ENCODE results near the gene PRR15L. TPM values are rescaled to one million over a fixed set of nuclear protein-coding genes. Genes with fewer than 3 reads are reported as not detected.

Gene PRR15L
- total and polyA plus RNA-seq, 2 of the 4 experiments (the other 2 are of a cell fraction), result not detected

- peak overlapping the region; percentile 90 for H2BK20ac ChIP-seq (ENCODE audit: low read depth, low read length)
- peak overlapping the region; percentile 65 for H2BK5ac ChIP-seq (ENCODE audit: low read depth, low read length, poor library complexity, severe bottlenecking)
- H3K4ac ChIP-seq (ENCODE audit: low read depth, low read length), result peak overlapping the region; percentile 96
- H3K14ac ChIP-seq (replicated peaks; ENCODE audit: low read depth, low read length), result peak overlapping the region; percentile 98
- H2BK120ac ChIP-seq (ENCODE audit: low read depth, low read length), result peak overlapping the region; percentile 88
- peaks cover 2% of the 10 kb centered on the region; the same call in 1 of the 2 replicates for H4K20me1 ChIP-seq (ENCODE audit: insufficient read depth, low read length)
- in situ Hi-C loops (cut with MboI; ENCODE audit: low sequenced_read_pairs) (no loop called here), intact Hi-C loops (cut with micrococcal nuclease) (loop anchor here (1.0 to 5.0 kb wide), 3 partner anchors 21 to 107 kb away; partner anchors contain the start of gene SCRN2), dilution Hi-C loops (cut with HindIII; ENCODE audit: low sequenced_read_pairs, unreplicated experiment) (no loop called here)
- H2BK15ac ChIP-seq (ENCODE audit: low read depth, low read length), result peak overlapping the region; percentile 43; the same call in 1 of the 3 replicates
- ChIA-PET CTCF (interaction anchor here (0.5 to 3.3 kb wide), 10 partner anchors 18 to 664 kb away, joined by 3 to 23 read pairs (median 4); partner anchors contain the start of genes CDK5RAP3 and SP2), POLR2A (ENCODE audit: unreplicated experiment) (no interaction called here)
- H3K27ac ChIP-seq (ENCODE audit: insufficient read depth, low read length), result peak overlapping the region; percentile 64
- peak; percentile 82 for DNase-seq
- peak overlapping the region; percentile 71; the same call in 1 of the 2 replicates for H2AK5ac ChIP-seq (ENCODE audit: low read depth, low read length)
- H3K23ac ChIP-seq (ENCODE audit: low read depth, low read length), result peak overlapping the region; percentile 93
- TF ChIP-seq POLR2A (IDR thresholded peaks at IDR 0.05; ENCODE audit: low read depth, low read length), result peak; percentile 36; the same call in 1 of the 2 replicates
- 0 out of 2 replicates have a peak, but pooled peaks have one; percentile 28 for TF ChIP-seq CEBPB (IDR thresholded peaks at IDR 0.05; ENCODE audit: low read depth, low read length)
- peak; percentile 86 for TF ChIP-seq RAD21 (IDR thresholded peaks at IDR 0.05; ENCODE audit: low read length)
- TF ChIP-seq CTCF (conservative IDR thresholded peaks at IDR 0.05; ENCODE audit: low read depth, low read length), result peak; percentile 94
- peak; percentile 77 for TF ChIP-seq SMC3 (IDR thresholded peaks at IDR 0.05; ENCODE audit: low read depth, low read length)
- TF ChIP-seq CHD1 (IDR thresholded peaks at IDR 0.05; ENCODE audit: low read depth, low read length), result no peak
- peak overlapping the region; percentile 71 for H3K4me2 ChIP-seq (ENCODE audit: low read depth, low read length)
- H2AK9ac ChIP-seq (replicated peaks; ENCODE audit: low read depth, low read length, poor library complexity), result peak overlapping the region; percentile 98
- H3K79me1 ChIP-seq (ENCODE audit: low read depth in 1 of 2, low read length in 2 of 2), result peaks cover 0 to 5% of the 10 kb centered on the region in 2 experiments; a peak in 1 of 4 replicates
- no peaks in the 10 kb centered on the region for H3K27me3 ChIP-seq (ENCODE audit: control insufficient read depth, insufficient read depth, low read length)
- peaks cover 3% of the 10 kb centered on the region for H3K4me1 ChIP-seq (ENCODE audit: control insufficient read depth, insufficient read depth, low read length)
- 0% methylated on average over 4 of the region's 22 CpGs; no CpG with 5 or more reads in 1 of the 2 experiments for WGBS, 2 experiments (ENCODE audit: extremely low coverage in 2 of 2, insufficient read length in 1 of 2)
- peaks cover 2% of the 10 kb centered on the region for H3K36me3 ChIP-seq (ENCODE audit: control insufficient read depth, insufficient read depth, low read length)
- peak; percentile 96 for ATAC-seq (ENCODE audit: low read depth)
- peak overlapping the region; percentile 16 for H3K4me3 ChIP-seq (ENCODE audit: insufficient read depth, low read depth, low read length)
- H3K9me1 ChIP-seq (ENCODE audit: insufficient read depth, low read length), result no peaks in the 10 kb centered on the region
- BruUV-seq (replicated peaks), result no TSS peak
- peak overlapping the region; percentile 93 for H4K91ac ChIP-seq (ENCODE audit: insufficient read depth, low read depth, low read length)
- peak overlapping the region; percentile 98 for H2AFZ ChIP-seq (replicated peaks; ENCODE audit: low read length, poor library complexity)
- H3K9ac ChIP-seq (ENCODE audit: low read depth, low read length), result peak overlapping the region; percentile 58
- peak overlapping the region; percentile 78 to 99 for H4K8ac ChIP-seq (ENCODE audit: low read depth in 2 of 2, low read length in 2 of 2)
- peak overlapping the region; percentile 58 for H4K5ac ChIP-seq (ENCODE audit: low read depth, low read length)
- H3K56ac ChIP-seq (ENCODE audit: extremely low read depth, insufficient read depth, low read length), result peak overlapping the region; percentile 61; the same call in 1 of the 2 replicates
- no peaks in the 10 kb centered on the region for H3K9me3 ChIP-seq (ENCODE audit: control insufficient read depth, insufficient read depth, low read length)
- peak overlapping the region; percentile 10 for H3K18ac ChIP-seq (ENCODE audit: low read depth, low read length)
These were observed 8.4 kb downstream of the PRR15L start for GRCh38 chr17:47949197-47949759.
